Activated gamma-delta T cell (primary cell): ENCODE data around the gene GARRE1.
A peak's percentile ranks its signal among the peaks of the same experiment; 100 is the strongest.
"Not testable (repeated sequence)": the region's sequence is repeated elsewhere in the genome, so short reads cannot be mapped to it uniquely, and the experiment has no call there.

ENCODE experiments used
- DNase-seq: peaks from one replicate; lab custom pipeline; 2025; lab: John Stamatoyannopoulos, UW

Gene GARRE1

GRCh38 chr19:34232566-34233481 lies 21.5 kb upstream of the GARRE1 start:
- DNase-seq, result no peak

GRCh38 chr19:34235425-34235940 lies 18.9 kb upstream of the GARRE1 start:
- DNase-seq, result no peak

- DNase-seq, result no peak
Observed at GRCh38 chr19:34236035-34236987, 18.0 kb upstream of the GARRE1 start.

GRCh38 chr19:34237283-34237682 lies 17.1 kb upstream of the GARRE1 start:
- no peak for DNase-seq

DNA sequence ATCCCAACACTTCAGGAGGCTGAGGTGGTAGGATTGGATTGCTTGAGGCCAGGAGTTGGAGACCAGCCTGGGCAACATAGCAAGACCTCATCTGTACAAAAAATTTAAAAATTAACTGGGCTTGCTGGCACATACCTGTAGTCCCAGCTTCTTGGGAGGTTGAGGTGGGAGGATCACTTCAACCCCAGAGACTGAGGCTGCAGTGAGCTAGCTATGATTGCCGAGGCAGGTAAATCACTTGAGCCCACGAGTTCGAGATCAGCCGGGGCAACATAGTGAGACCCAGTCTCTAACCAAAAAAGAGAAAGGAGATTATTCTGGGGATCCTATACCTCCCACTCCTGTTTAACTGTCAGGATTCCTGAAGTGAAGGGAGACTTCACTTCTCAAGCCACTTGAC lies 16.4 kb upstream of the GARRE1 start:
- no peak for DNase-seq

- no peak for DNase-seq
Observed at GRCh38 chr19:34241513-34242337, 12.6 kb upstream of the GARRE1 start.

DNA sequence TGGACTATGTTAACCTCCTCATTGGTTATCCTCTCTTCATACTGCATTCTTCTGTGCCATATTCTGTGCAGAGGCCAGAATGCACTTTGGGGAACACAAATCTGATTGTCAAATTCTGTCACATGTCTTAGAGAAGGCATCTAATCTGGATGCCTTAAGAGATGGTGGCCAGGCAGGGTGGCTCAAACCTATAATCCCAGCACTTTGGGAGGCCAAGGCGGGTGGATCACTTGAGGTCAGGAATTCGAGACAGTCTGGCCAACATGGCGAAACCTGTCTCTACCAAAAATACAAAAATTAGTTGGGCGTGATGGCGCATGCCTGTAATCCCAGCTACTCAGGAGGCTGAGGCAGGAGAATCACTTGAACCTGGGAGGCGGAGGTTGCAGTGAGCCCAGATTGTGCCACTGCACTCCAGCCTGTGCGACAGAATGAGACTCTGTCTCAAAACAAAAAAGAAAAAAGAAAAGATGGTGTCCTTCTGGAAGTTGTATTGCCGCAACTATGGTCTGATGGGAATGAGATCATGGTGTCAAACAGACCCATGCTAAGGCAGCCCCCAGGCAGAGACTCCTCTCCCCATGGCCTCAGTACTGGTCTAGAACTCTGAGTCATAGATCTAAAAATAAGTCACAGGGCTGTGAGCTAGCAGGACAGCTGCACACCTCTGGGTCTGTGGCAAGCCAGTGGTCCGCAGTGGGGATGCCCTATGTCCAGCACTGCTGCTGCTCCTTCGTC lies 11.0 kb upstream of the GARRE1 start:
- not testable (repeated sequence) for DNase-seq

- DNase-seq, result no peak
Observed at GRCh38 chr19:34243876-34244578, 10.3 kb upstream of the GARRE1 start.

GRCh38 chr19:34244611-34245299 lies 9.6 kb upstream of the GARRE1 start:
- no peak for DNase-seq

- no peak for DNase-seq
Observed at GRCh38 chr19:34246340-34246739, 8.0 kb upstream of the GARRE1 start.

- DNase-seq, result no peak
Observed at GRCh38 chr19:34248941-34249340, 5.4 kb upstream of the GARRE1 start.

DNA sequence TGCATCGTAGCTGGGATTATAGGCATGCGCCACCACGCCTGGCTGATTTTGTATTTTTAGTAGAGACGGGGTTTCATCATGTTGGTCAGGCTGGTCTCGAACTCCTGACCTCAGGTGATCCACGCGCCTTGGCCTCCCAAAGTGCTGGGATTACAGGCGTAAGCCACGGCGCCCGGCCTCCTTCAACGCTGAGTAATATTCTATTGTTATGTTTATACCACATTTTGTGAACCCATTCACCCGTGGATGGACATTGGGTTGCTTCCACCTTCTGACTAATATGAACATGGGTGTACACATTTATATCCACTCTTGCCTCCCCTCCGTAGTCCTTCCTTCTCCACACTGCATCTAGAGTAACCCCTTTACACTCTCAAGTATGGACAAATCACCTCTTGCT lies 1.2 kb upstream of the GARRE1 start:
- DNase-seq, result not testable (repeated sequence)

- DNase-seq, result not testable (repeated sequence)
Observed at GRCh38 chr19:34253681-34254045, 691 bp upstream of the GARRE1 start.

DNA sequence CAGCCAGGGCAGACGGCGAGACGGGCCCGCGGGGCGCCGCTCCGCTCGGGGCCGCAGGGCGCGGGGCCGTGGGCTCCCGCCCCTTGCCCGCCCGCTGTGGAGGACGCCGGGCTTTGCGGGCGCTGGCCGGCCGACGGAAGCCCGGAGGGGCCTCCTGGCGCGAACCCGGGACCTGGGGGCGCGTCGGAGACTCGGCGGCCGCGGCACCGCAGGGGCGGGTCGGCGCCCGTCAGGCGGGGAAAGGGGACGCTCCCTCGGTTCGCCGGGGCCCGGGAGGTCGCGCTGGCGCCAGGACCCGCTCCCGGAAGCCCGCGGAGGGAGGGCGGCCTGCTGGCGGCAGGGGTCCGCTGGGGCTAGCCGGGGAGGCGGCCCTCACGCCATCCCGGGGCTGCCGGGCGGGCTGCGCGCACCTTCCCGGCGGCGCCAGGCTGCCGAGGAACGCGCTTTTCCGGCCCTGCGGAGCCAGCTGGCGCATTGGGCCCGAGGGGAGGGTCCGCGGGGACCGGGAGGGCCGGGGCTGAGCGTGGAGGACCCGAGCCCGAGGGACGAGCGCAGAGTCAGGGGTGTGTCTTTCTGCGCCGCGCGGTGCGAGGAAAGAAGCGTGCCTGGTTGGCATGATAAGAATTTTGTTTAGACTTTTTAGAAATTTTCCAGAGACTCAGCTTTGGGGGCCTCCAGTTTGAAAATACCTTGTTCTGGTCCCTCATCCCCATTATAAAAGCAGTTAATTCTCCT lies 511 bp downstream of the GARRE1 start:
- peak; percentile 36 for DNase-seq

DNA sequence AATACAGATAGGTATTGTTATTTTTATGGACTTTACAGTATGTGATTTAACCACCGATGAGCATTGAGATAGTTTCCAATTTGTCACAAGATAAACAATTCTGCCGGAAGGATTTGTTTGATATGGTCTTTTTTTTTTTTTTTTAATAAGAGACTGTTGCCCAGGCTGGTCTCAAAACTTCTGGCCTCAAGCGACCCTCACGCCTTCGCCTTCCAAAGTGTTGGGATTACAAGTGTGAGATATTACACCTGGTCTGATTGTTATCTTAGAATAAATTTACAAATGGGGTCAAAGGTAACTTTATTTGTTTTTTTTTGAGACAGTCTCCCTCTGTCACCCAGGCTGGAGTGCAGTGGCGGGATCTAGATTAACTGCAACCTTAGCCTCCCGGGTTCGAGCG lies 1.2 kb downstream of the GARRE1 start:
- DNase-seq, result no peak

DNA sequence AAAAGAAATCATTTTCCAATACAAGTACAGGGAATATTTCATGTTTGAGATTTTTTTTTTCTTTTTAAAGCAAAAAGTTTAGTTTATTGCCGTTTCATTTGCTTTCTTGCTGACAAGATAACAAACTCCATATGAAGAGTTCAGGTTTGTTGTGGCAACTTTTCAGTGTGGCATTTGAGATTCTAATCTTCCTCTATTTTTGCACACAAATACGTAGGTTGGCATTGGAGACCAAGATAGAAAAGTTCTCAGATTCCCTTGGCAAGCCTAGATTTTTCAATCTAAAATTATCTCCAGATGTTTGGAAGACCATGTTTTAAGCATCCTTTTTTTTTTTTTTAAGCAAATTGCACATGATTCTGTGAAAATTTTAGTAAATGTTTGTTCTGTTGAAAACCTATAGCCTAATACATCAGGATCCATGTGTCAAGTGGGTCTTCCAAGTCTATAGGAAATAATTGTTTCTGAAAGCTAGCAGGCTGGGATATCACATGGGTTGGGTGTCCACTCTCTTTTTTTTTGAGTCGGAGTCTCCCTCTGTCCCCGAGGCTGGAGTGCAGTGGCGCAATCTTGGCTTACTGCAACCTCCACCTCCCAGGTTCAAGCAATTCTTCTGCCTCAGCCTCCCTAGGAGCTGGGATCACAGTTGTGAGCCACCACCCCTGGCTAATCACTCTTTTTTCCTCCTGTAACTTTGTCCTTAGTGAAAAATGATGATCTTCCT lies 2.6 kb downstream of the GARRE1 start:
- no peak for DNase-seq

DNA sequence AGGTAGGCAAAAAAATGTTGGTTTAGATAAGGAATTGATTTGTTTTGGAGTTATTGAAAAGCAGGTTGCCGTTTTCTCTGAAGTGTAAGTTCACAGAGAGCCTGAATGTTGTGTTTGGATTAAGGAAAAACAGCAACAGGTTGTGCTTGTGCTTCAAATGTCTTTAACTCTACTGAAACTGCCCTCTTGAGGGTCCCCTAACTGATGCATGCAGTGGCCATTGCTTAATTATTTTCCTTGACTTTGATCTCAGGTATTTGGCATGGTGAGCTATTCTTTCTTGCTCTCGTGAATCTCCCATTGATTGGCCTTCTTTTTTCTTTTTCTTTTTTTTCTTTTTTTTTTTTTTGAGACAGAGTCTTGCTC lies 3.2 kb downstream of the GARRE1 start:
- no peak for DNase-seq

DNA sequence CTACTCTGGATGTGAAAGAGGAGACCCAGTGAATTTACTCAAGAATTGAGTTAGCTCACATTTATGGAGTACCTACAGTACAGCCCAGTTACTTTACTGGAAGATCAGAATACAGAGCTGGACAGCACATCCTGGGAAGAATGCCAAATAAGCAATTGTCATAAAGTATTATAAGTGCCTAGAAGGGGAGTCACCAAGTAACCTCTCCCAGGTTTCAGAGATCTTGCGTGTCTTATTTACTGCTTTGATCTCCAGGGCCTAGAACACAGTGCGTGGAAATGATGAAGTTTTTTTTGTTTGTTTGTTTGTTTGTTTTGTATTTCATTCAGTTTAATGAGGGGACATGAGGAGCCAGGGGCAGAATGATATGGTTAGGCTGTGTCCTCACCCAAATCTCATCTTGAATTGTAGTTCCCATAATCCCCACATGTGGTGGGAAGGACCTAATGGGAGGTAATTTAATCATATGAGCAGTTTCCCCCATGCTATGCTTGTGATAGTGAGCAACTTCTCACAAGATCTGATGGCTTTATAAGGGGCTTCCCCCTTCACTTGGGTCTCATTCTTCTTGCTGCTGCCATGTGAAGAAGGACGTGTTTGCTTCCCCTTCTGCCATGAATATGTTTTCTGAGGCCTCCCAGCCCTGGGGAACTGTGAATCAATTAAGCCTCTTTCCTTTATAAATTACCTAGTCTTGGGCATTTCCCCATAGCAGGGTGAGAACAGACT lies 5.2 kb downstream of the GARRE1 start:
- DNase-seq, result no peak
